ENCODE results near the gene FITM1.
A peak's percentile ranks its signal among the peaks of the same experiment; 100 is the strongest.

Gene FITM1

DNA sequence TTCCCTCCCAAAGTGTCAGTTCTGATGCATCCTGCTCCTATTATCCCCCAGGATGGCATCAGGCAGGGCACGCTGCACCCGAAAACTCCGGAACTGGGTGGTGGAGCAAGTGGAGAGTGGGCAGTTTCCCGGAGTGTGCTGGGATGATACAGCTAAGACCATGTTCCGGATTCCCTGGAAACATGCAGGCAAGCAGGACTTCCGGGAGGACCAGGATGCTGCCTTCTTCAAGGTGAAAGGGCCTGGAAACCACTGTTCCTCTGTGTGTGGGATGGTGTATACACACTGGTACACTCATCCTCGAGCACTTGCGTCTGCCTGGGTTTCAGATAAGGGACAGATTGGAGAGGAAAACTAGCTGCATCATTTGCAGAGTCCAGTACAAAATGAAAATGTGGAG is 31.6 kb downstream of the FITM1 start:
- DNase-seq = no peak

DNA sequence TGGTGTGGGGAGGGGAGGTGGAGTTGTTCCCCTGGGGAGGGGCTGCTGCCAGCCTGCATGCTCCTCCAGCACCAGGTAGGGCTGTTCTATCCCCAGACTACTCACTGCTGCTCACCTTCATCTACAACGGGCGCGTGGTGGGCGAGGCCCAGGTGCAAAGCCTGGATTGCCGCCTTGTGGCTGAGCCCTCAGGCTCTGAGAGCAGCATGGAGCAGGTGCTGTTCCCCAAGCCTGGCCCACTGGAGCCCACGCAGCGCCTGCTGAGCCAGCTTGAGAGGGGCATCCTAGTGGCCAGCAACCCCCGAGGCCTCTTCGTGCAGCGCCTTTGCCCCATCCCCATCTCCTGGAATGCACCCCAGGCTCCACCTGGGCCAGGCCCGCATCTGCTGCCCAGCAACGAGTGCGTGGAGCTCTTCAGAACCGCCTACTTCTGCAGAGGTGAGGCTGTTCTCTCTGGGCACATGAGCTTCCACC is 34.1 kb downstream of the FITM1 start:
- no peak for DNase-seq

- DNase-seq = no peak
These were observed 35.3 kb downstream of the FITM1 start for GRCh38 chr14:24165785-24166184.

DNA sequence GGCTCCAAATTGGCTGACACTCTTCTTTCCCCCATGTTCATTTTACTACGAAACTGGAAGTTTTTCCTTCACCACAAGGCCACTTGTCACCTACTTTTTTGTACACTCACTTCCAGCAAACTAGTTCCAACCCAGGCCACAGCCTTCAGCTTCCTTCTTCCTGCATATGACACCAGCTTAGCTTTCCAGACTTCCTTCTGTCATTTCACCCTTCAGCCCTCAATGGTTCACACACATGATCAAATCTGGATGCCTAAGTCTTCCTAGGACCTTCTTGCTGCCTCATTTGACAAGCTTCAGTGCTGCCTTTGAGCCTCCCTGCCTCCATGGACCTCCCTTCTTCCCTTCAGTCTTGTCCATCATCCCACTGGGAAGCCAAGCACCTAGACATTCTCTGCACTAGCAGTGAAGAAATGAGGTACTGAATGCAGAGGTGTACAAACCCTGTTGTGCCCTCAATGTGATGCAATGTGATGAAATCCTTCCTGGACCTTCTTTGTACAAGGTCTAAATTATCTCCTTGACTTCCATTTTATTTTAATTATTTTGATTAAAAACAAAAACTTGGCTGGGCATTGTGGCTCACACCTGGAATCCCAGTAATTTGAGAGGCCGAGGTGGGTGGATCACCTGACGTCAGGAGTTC is 37.1 kb downstream of the FITM1 start:
- DNase-seq = no peak

- DNase-seq = peak; percentile 92
These were observed 41.2 kb downstream of the FITM1 start, which contains the start of gene REC8 for GRCh38 chr14:24171422-24172260. TSS of gene REC8 (plus strand) at chr14:24172080. CDS start at chr14:24172553, 473 bp downstream.

- no peak for DNase-seq
These were observed 41.9 kb downstream of the FITM1 start for GRCh38 chr14:24172261-24172860.

DNA sequence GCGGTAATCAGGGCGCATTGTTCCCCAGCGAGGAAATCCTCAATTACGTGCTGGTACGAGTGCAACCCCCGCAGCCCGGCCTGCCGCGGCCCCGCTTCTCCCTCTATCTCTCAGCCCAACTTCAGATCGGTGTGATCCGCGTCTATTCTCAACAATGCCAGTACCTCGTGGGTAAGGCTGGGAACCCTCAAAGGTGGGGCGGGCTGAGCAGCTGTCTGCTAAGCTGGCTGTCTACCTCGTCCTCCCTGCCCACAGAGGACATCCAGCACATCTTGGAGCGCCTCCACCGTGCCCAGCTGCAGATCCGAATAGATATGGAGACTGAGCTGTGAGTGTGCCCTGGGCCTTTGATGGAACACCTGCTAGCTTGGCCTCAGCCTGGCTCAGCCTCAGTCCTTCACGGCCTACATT is 42.4 kb downstream of the FITM1 start:
- no peak for DNase-seq

GRCh38 chr14:24176599-24176998 is 46.1 kb downstream of the FITM1 start:
- no peak for DNase-seq

- DNase-seq = no peak
These were observed 46.8 kb downstream of the FITM1 start for GRCh38 chr14:24177041-24177825.

GRCh38 chr14:24177891-24178290 is 47.4 kb downstream of the FITM1 start:
- no peak for DNase-seq

GRCh38 chr14:24178399-24179178 is 48.1 kb downstream of the FITM1 start:
- DNase-seq = no peak

DNA sequence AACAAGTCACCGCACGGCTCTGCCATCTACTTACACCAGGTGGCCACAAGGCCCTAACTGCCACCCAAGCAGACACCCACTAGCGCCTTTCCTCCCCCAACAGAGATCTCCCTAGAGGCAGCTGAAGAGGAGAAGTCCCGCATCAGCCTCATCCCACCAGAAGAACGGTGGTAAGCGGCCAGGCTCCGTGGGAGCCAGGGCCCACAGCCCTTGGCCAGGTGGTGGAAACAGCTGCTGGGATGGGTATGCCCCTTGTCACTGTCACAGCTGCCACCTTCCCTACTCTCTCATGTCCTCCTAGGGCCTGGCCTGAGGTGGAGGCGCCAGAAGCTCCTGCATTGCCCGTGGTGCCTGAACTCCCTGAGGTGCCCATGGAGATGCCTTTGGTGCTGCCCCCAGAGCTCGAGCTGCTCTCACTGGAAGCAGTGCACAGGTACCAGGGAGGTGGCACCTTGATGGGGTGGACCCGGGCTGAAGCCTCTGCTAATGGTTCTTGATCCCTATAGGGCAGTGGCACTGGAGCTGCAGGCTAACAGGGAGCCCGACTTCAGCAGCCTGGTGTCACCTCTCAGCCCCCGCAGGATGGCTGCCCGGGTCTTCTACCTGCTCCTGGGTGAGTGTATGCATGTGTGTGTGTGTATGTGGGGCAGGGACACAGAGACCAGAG is 49.0 kb downstream of the FITM1 start:
- no peak for DNase-seq

- DNase-seq = no peak
These were observed 49.7 kb downstream of the FITM1 start for GRCh38 chr14:24179961-24180796.

DNA sequence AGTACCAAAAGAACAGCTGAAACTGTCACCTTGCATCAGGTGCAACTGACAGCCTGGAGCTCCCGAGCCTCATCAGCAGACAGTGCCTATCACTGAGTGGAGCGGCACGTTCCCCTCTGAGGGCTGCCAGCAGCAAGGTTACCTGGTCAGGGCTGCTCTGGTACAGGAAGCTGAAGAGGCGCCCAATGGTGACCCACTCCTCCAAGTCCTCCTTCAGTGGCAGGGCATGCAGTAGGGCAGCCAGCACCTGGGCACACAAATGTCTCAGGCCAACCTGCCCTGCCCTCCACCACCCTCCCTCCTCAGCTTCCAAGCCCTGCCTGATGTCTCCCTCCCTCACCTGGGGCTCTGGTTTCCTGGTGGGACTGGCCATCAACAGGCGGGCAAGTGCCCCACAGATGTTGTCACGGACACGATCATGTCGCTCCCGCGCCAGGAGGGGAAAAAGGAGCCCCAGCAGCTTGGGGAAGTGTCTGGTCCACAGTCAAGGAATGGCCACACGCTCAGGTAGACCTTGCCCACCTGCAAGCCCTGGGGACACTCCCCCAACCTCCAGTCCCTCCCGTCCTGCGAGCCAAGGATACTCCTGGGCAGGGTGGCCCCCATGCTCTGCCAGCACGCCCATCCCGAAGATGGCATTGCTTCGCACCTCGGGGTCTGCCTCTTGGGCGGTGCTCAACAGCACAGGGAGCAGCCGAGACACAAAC is 51.1 kb downstream of the FITM1 start:
- no peak for DNase-seq

Measured in NCI-H345 (cell line).